ENCODE results near the gene PRSS33. TPM values are rescaled to one million over a fixed set of nuclear protein-coding genes. Genes with fewer than 3 reads are reported as not detected.

PRSS33 gene, protein sequence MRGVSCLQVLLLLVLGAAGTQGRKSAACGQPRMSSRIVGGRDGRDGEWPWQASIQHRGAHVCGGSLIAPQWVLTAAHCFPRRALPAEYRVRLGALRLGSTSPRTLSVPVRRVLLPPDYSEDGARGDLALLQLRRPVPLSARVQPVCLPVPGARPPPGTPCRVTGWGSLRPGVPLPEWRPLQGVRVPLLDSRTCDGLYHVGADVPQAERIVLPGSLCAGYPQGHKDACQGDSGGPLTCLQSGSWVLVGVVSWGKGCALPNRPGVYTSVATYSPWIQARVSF
- not detected for total RNA-seq
- long read RNA-seq = 0 reads

DNA sequence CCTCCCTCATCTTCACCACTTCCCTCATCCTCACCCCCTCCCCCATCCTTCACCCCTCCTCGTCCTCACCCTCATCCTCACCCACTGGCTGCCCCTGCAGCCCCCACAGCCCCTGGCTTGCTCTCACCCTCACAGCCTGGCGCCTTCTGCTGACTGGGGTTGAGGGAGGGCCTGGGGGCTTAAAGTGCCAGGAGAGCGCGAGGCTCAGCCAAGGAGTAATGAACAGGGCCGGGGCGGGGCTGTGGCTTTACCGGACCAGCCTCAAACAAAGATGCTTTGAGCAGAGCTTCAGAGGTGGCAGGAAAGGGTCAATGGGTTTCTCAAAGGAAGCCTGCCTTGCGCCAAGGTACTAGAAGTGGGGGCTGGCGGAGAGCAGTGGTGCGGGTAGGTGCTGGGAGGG lies at the start of gene PRSS33:
PRSS33 (minus strand) TSS at position 155 of the 400 bp plus-strand sequence. CDS start 1,013 bp downstream, outside the sequence.
- ATAC-seq = no peak
- intact Hi-C loops (cut with DNase I) = no loop called here
- DNase-seq = no peak

DNA sequence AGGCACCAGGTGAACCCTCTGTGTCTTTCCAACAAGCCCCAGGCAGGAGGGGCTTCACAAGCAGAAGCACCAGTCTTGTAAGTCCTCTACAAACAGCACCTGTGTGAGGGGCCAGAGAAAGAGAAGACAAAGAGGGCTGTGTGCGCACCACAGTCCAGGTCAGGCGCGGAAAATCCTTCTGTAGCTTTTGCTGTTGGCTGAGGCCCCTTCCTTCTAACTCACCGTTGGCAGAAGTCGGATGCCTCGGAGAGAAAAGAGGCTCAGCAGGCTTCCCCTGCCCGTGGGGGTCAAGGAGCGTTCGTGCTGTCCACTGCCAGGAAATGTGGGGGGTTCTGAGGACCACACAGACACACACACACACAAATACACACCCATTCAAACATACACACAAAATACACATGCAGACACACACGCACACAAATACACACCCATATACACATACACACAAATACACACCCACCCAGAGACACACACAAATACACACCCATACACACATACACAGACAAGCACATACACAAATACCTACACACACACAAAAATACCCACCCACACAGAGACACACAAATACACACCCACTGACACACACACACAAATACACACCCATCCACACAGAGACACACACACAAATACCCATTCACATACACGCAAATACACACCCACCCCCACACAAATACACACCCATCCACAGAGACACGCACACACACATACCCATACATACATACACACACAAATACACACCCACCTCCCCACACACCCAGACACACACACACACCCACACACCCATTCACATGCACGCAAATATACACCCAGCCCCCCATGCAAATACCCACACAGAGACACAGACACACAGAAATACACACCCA lies 49.5 kb upstream of the PRSS33 start:
- no peak for DNase-seq
- no peak for ATAC-seq
- intact Hi-C loops (cut with DNase I) = no loop called here

DNA sequence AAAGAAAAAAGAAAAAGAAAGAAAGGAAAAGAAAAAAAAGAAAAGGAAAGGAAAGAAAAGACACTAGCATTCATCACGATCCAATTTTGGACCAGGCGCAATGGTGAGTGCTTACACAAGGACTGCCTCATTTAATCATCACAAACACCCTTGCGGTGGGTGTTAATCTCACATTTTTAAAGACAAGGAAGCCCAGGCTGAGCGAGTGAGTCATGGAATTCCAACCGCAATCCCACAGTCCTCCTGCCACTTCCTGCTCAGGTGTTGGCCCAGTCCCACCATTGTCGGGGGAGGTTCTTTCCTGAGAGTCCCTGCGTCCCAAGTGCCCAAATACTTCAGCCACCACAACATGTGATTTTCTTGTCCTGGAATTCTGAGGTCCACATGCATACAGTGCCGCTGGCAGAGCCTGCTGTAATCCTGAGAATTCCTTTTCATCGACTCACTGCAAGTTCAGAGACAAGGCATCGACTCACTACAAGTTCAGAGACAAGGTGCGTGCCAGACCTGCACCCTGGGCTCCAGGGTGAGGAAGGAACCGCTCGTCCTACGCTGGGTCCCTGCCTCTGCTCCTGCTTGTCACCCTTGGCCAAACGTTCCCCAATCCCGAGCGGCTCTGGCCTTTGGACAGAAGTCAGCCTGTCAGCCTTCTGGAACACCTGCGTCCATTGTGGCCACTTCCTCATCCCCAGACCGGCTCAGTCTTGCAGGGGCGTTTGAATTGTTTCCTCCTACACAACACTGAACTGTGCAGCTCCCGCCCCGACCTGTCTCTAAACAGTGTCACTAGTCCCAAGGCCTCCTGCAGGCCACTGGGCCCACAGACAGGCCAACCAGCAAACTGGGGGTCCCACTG lies 48.5 kb upstream of the PRSS33 start:
- DNase-seq (no peak), ATAC-seq (peak in 1 of 2 donors; percentile 82)
- intact Hi-C loops (cut with DNase I) = no loop called here

DNA sequence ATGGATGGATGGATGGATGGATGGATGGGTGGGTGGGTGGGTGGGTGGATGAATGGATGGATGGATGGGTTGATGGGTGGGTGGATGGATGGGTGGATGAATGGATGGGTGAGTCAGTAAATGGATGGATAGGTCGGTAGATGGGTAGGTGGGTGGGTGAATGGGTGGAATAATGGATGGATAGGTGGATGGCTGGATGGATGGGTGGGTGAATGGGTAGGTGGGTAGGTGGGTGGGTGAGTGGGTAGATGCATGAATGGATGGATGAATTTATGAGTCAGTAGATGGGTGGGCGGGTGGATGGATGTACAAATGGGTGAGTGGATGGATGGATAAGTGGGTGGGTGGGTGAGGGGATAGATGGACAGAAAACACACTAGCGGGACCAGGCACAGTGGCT lies 47.6 kb upstream of the PRSS33 start:
- intact Hi-C loops (cut with DNase I) = no loop called here
- DNase-seq (no peak), ATAC-seq (no peak)

DNA sequence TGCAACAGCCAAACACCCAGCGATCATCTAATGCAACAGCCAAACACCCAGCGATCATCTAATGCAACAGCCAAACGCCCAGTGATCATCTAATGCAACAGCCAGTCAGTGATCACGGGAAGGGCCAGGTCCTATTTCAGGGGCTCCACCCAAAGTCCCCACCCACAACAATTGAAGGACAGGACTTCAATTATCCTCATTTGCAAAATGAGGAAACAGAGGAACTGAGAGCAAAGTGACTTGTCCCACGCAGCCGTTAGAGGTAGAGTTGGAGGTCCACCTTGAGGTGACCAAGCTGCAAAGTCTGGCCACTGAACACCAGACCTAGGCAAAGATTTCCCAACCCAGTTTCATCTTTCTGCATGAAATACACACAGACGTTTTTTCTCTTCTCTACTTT lies 46.4 kb upstream of the PRSS33 start:
- intact Hi-C loops (cut with DNase I) = no loop called here
- no peak for DNase-seq
- ATAC-seq = no peak

DNA sequence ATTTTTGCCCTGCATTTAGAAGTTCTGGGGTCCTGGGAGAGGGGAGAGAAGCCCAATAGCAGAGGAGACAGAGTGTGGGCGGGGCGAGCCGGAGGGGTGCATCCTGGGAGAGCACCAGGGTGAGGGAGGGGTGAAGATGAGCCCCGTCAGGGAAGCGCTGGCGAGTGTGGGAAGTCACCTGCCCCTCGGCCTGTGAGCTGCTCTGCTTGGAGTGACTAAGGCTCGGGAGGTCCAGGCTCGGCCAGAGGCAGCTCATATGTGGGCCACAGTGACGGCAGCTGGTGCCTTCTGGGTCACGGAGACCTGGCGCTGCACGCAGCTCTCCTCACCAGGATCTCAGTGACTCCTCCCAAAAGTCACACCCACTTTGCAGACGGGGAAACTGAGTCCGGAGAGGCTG lies 43.8 kb upstream of the PRSS33 start:
- DNase-seq (no peak), ATAC-seq (no peak)
- intact Hi-C loops (cut with DNase I) = no loop called here

DNA sequence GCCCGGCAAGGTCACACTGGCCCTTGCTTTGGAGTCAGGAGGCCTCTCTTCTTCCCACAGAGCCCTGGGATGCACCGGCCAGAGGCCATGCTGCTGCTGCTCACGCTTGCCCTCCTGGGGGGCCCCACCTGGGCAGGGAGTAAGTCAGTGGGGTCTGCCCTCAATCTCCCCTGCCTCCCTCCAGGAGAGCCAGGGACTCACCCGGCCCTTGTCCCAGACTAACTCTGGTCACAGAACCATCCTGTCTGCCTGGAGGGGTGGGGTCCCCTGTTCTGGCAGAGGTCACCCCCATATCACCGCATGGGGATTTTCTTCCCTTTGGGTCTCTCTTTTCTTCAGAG lies 43.0 kb upstream of the PRSS33 start:
- DNase-seq = no peak
- intact Hi-C loops (cut with DNase I) = no loop called here
- ATAC-seq = no peak

DNA sequence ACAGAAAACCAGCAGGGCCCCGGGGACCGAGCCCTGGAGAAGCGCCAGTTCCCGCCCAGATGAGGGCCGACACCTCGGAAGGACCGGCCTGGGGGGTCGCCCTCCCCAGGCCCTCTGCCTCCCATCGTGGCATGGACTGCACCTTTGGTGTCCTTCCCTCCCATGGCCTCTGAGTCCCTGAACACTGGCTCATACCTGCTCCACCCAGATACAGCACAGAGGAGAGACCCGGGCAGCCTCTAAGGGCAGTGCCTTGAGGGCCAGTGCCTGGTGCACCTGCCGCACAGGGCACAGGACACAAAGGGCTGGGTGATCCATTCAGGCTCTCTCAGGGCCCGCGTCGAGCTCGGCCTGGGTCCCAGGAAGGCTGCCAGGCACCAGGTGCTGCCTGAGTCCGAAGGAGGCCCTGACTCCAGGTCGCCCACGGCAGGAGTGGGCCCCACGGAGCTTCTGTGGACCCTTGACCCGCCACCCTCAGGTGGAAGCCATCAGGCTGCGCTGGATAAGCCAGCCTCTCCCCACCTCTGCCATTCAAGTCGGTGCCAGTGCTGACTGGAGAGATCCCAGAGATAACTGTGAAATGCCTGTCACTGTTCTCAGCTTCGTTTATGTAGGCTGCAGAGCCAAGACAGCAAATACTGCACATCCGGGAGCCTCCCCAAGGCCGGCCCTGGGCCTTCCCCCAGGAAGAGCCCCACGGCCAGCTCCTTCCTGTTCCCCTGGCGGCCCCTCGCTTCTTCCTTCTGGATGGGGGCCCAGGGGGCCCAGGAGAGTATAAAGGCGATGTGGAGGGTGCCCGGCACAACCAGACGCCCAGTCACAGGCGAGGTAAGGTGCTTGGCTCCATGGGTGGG lies 42.4 kb upstream of the PRSS33 start, which contains the start of gene ZG16B:
ZG16B (plus strand) TSS at position 803 of the 854 bp plus-strand sequence. CDS start 139 bp downstream, outside the sequence.
- DNase-seq = no peak
- no peak for ATAC-seq
- intact Hi-C loops (cut with DNase I) = no loop called here

DNA sequence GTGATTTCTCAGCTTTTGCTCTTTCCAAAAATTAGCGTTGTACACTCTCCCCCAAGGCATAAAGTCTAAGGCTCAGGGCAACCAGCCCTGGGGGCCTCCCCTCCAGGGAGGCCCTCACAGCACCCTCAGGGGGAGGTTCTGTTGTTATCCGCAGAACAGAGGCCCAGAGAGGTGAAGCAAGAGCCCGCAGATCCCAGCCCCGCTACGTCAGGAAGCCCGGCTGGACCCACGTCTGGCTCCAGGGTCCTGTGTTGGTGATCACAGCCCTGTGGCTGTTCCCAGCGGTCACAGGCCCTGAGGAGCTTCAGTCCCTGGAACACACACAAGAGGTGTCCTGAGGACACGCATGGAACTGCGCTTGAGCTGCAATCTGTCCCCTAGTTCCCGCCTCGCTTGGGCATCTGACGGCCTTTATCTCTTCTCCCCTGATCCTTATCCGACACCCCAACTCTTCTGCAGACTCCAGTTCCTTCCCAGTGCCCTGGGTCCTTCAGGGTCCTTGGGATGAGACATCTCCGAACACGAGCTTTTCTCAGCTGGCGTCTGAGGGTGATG lies 41.6 kb upstream of the PRSS33 start:
- intact Hi-C loops (cut with DNase I) = no loop called here
- ATAC-seq = no peak
- no peak for DNase-seq

DNA sequence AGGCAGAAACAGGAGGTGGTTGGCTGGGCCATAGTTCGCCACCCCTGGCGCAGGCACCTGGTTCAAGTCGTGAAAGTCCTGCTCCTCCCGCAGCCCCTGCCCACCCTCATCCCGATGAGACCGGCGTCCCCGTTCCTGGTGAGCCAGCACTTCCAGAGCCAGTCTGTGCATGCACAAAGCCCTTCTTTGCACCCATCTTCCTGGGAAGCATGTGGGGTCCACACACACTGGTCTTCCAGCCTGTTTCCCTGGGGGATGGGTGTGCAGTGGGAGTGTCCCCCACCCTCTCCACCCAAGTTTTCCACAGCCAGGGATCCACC lies 41.1 kb upstream of the PRSS33 start:
- ATAC-seq (no peak), DNase-seq (no peak)
- intact Hi-C loops (cut with DNase I) = no loop called here

DNA sequence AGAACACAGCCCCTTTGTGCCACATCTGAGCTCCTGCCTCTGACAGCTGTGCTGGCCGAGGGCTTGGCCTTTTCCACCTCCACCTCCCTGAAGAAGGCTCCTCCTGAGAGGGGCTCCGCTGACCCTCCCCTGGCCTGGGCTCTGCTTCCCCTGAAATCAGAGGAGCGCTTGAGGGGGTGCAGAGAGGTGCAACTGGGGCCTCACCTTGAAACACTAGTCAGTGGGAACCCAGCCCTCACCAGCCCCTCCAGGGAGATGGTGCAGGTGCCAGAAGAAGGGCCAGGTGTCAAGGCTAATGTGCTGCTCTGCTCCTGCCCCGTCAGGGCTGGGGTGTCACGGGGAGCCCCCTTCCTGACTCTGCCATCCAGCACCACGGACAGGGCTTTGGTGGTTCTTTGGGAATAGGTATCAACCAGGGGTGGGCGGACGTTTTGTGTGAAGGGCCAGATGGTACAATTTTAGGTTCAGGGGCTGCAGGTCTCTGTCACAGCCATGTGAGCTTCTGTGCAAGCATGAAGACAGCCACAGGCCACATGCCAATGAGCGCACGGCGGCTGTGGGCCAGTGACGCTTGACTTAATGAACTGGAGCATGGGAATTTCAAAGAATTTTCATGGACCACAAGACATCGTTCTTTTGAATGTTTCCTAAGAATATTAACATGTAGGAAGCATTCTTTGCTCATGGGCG lies 40.6 kb upstream of the PRSS33 start:
- intact Hi-C loops (cut with DNase I) = no loop called here
- ATAC-seq (no peak), DNase-seq (no peak)

DNA sequence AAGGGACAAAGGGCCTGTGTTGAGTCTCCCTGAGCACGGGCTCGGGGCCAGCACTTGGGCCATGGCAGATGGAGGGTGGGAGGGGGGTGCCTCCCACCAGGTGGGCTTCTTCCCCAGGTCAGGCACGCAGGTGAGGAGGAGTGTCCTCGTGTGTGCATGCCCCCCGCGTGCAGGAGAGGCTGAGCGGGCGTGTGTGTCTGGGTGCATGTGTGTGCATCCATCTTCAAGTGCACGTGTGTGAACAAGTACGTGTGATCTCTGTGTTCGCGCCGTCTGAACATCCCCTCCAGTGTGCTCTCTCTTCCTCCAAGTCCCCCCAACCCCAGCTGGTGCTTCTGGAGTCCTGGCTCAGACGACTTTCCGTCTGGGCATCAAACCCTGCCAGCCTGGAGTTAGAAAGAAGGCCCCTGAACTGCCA lies 40.0 kb upstream of the PRSS33 start:
- DNase-seq = no peak
- no peak for ATAC-seq
- intact Hi-C loops (cut with DNase I) = no loop called here

DNA sequence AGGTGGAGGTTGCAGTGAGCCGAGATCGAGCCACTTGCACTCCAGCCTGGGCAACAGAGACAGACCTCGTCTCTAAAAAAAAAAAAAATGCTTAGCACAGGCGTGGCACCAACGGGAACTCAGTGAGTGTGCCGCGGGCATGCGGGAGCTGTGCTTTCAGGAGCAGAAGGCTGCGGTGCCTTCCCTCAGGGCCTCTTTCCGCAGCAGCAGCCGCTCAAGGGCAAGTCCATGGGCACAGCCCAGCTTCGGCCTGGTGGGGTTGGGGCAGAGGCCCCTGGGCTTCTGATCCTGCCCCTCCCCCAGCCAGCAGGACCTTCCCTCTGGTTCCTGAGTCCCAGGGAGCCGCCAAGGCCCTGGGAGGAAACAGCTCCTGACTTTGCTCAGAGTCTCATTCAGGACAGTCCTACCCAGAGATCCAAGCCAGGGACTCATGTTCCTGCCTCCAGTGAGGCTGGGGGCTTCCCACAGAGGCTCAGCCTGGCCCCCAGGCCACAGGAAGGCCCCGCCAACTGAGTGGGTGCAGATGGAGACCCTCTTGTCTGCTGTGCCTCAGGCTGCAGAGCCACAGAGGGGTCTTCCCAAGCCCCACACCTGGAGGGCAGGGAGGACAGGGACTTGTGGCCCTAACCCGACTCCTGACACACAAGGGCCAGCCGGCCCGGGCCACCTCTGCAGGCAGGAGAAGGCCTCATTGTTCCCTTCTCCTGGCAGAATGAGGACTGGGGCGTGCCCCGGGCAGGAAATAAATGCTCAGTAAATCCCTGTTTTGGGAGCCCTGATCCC lies 39.4 kb upstream of the PRSS33 start:
- intact Hi-C loops (cut with DNase I) = no loop called here
- ATAC-seq = no peak
- DNase-seq = no peak

DNA sequence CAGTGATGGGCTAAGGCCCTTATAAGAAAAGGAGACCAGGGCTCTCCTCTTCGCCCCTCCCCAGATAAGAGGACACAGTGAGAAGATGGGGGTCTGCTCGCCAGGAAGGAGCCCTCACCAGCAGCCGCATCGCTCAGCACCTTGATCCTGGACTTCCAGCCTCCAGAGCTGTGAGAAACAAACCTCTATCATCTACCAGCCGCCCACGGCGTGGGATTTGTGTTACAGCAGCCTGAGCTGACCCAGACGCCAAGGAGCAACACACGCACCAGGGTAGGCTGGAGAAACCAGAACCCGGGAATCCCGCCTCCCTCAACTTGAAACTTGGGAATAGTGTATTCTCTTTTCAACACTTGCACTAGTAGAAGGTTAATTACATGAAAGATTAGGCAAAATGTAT lies 38.5 kb upstream of the PRSS33 start:
- intact Hi-C loops (cut with DNase I) = no loop called here
- no peak for DNase-seq
- ATAC-seq = no peak

DNA sequence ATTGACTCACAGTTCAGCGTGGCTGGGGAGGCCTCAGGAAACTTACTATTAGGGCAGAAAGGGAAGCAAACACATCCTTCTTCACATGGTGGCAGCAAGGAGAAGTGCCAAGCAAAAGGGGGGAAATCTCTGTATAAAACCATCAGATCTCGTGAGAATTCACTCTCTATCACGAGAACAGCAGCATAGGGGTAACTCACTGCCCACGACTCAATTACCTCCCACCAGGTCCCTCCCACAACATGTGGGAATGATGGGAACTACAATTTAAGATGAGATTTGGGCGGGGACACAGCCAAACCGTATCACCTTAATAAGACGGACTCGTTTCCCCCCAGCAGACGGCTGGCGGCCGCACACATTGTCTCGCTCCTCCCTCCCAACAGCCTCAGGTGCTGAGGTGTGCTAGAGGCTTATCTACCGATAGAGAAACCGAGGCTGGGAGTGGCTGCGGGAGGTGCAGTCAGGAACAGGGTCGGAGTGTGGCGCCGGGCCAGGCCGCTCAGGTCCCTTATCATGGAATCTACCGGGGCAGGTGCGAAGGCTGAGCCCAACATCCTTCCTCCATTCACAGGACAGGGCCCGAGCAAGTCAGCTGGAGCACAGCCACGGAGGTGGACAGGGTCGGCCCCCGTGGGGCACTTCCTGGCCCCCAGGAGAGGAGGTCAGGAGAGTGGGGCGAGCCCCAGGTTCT lies 37.8 kb upstream of the PRSS33 start:
- intact Hi-C loops (cut with DNase I) = no loop called here
- DNase-seq (no peak), ATAC-seq (no peak)

DNA sequence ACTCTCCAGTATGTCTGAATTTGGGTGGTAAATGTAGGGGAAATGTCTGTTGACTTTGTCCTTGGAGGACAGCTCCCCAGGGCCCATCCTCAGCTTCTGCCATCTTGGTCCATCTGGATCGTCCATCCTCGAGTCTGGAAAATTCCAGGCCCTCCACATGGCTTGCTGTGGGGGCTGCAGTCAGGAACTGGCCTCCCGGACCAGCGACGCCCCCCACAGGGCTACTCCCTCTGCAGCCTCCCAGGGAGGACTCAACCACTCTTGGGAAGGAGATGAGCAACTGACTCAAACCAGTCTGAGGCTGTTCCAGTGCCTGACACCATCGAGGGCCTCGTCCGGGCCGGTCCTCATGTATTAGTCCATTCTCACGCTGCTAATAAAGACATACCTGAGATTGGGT lies 37.3 kb upstream of the PRSS33 start:
- intact Hi-C loops (cut with DNase I) = no loop called here
- no peak for DNase-seq
- no peak for ATAC-seq

DNA sequence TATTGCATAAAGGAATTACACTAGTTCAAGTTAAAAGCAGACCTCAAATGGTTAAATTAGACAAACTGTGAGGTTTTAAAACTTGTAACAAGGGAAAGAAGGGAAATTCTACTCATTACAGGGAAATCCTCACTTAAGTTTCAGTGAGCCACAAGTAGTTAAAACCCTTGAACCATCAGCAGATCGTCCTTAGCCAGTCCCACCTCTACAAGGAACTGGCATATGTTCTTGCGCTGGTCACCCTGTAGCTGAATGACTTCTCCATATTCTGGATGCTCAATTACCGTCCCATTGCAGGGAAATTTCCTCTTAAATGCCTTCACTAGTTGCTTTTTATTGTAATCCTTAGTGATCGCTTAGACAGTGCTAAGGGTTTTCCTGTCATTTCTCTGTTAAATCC lies 35.1 kb upstream of the PRSS33 start:
- DNase-seq (no peak), ATAC-seq (no peak)
- intact Hi-C loops (cut with DNase I) = no loop called here
